ENCODE measurements around the gene KLHL13. TPM values are rescaled to one million over a fixed set of nuclear protein-coding genes. Genes with fewer than 3 reads are reported as not detected.

The KLHL13 gene
- total and polyA plus RNA-seq, 2 of the 8 experiments (the other 6 are each of a cell fraction or from before 2014, with no cell fraction given), result 6.4 to 12.8 TPM

- WGBS, 2 experiments (ENCODE audit: extremely low coverage in 1 of 2, insufficient coverage in 1 of 2, insufficient read length in 1 of 2, insufficient replicate concordance in 2 of 2, low coverage in 1 of 2, low lambda C conversion rate in 2 of 2, missing lambda C conversion rate in 1 of 2), result 100% methylated on average over 1 of the region's 1 CpG; no CpG with 5 or more reads in 1 of the 2 experiments
- no peak overlapping the region for H3K56ac ChIP-seq (replicated peaks; ENCODE audit: insufficient read length, low read depth, low read length)
- POLR2A ChIA-PET (ENCODE audit: partially characterized antibody), result no interaction called here
- no peak overlapping the region for H2AK5ac ChIP-seq (ENCODE audit: low read depth, low read length)
- H3K9ac ChIP-seq (replicated peaks in 1 of 4; ENCODE audit: extremely low read depth in 1 of 4, low read depth in 3 of 4, low read length in 3 of 4), result no peak overlapping the region
- H2BK5ac ChIP-seq (ENCODE audit: low read depth, low read length), result no peak overlapping the region
- no peaks in the 10 kb centered on the region for H3K27me3 ChIP-seq (replicated peaks in 1 of 4; ENCODE audit: control insufficient read depth in 3 of 4, extremely low read depth in 1 of 4, insufficient read depth in 3 of 4, low read length in 3 of 4)
- no peak overlapping the region for H3K14ac ChIP-seq (ENCODE audit: insufficient read length)
- H2BK15ac ChIP-seq (ENCODE audit: low read length), result no peak overlapping the region
- no peak overlapping the region for H4K91ac ChIP-seq (replicated peaks; ENCODE audit: insufficient read length, low read length)
- H3K27ac ChIP-seq (ENCODE audit: low read depth, low read length), result no peak overlapping the region
- H3K4me2 ChIP-seq (ENCODE audit: insufficient read depth in 1 of 2, low read depth in 2 of 2, low read length in 2 of 2), result no peak overlapping the region
- no peaks in the 10 kb centered on the region for H3K79me1 ChIP-seq (ENCODE audit: low read depth, low read length)
- no peaks in the 10 kb centered on the region; the same call in 1 of the 2 replicates for H3K23me2 ChIP-seq (ENCODE audit: low read depth, low read length)
- FAIRE-seq (no peak), DNase-seq (ENCODE audit: low read depth in 1 of 2, low spot score in 2 of 2) (no peak)
- H3K36me3 ChIP-seq (ENCODE audit: control insufficient read depth in 2 of 4, insufficient read depth in 4 of 4, low read length in 3 of 4), result no peaks in the 10 kb centered on the region
- H3K4me3 ChIP-seq (ENCODE audit: extremely low read depth in 1 of 4, insufficient read depth in 2 of 4, low read depth in 3 of 4, low read length in 4 of 4), result no peak overlapping the region
- CTCF ChIA-PET (ENCODE audit: partially characterized antibody), result no interaction called here
- no peak overlapping the region for H2BK20ac ChIP-seq (ENCODE audit: low read length)
- no peaks in the 10 kb centered on the region for H3K79me2 ChIP-seq (ENCODE audit: control insufficient read depth in 1 of 2, insufficient read depth in 2 of 2, low read length in 2 of 2)
- H4K5ac ChIP-seq (ENCODE audit: insufficient read length, low read depth, low read length), result no peak overlapping the region
- no peak overlapping the region for H3K18ac ChIP-seq (ENCODE audit: extremely low read depth, low read length)
- H3K9me3 ChIP-seq (ENCODE audit: insufficient read depth in 2 of 2, low read depth in 1 of 2, low read length in 1 of 2), result no peaks in the 10 kb centered on the region
- no peak overlapping the region for H2BK120ac ChIP-seq (replicated peaks; ENCODE audit: low read depth, low read length)
- H2AFZ ChIP-seq (ENCODE audit: low read length), result no peak overlapping the region
- no peak overlapping the region for H3K23ac ChIP-seq (ENCODE audit: insufficient read length)
- no peaks in the 10 kb centered on the region; a peak in 1 of 7 replicates for H3K4me1 ChIP-seq (replicated peaks in 1 of 4; ENCODE audit: control insufficient read depth in 3 of 4, insufficient read depth in 4 of 4, low read length in 3 of 4)
- no peak overlapping the region for H3K4ac ChIP-seq (replicated peaks; ENCODE audit: insufficient read length, low read depth, low read length)
- no peaks in the 10 kb centered on the region for H4K20me1 ChIP-seq (replicated peaks in 1 of 2; ENCODE audit: control insufficient read depth in 1 of 2, insufficient read depth in 2 of 2, low read length in 2 of 2)
- H2BK12ac ChIP-seq (ENCODE audit: low read depth, low read length), result no peak overlapping the region
- no peak overlapping the region for H4K8ac ChIP-seq (ENCODE audit: extremely low read depth, insufficient read depth, low read length)
- no peak for TF ChIP-seq TEAD4 (IDR thresholded peaks at IDR 0.05; ENCODE audit: low read depth, low read length)
- TF ChIP-seq TAF1 (IDR thresholded peaks at IDR 0.05; ENCODE audit: low read depth, low read length), result no peak
- TF ChIP-seq HDAC6 (IDR thresholded peaks at IDR 0.05; ENCODE audit: low read depth, low read length), result no peak
- no peak for TF ChIP-seq E2F6 (IDR thresholded peaks at IDR 0.05)
- no peak for TF ChIP-seq TCF12 (IDR thresholded peaks at IDR 0.05; ENCODE audit: low read depth, low read length)
- no peak for TF ChIP-seq ATF2 (IDR thresholded peaks at IDR 0.05; ENCODE audit: low read length)
- TF ChIP-seq ZNF274 (IDR thresholded peaks at IDR 0.05; ENCODE audit: borderline replicate concordance, extremely low read depth, low read length), result no peak
- TF ChIP-seq SAP30 (IDR thresholded peaks at IDR 0.05; ENCODE audit: insufficient read depth, insufficient replicate concordance, low read length), result no peak
- TF ChIP-seq RBBP5 (IDR thresholded peaks at IDR 0.05; ENCODE audit: borderline replicate concordance, low read depth, low read length), result no peak
- no peak for TF ChIP-seq CREB1 (IDR thresholded peaks at IDR 0.05)
- TF ChIP-seq ATF3 (IDR thresholded peaks at IDR 0.05; ENCODE audit: insufficient read depth, low read depth, low read length), result no peak
- no peak for TF ChIP-seq EP300 (IDR thresholded peaks at IDR 0.05; ENCODE audit: borderline replicate concordance in 1 of 2, low read depth in 2 of 2, low read length in 2 of 2)
Observed at GRCh38 chrX:117892469-117892868, 224.1 kb downstream of the KLHL13 start.

Data from H1 (cell line).